HCEC 1CT (cell line): Measurements from ENCODE around the gene TTC39A.
"Not testable (repeated sequence)": the region's sequence is repeated elsewhere in the genome, so short reads cannot be mapped to it uniquely, and the experiment has no call there.

Source experiments
- DNase-seq: peaks from one replicate; pipeline ENCODE4 v3.0.0-alpha.2; 2017

The TTC39A gene

DNA sequence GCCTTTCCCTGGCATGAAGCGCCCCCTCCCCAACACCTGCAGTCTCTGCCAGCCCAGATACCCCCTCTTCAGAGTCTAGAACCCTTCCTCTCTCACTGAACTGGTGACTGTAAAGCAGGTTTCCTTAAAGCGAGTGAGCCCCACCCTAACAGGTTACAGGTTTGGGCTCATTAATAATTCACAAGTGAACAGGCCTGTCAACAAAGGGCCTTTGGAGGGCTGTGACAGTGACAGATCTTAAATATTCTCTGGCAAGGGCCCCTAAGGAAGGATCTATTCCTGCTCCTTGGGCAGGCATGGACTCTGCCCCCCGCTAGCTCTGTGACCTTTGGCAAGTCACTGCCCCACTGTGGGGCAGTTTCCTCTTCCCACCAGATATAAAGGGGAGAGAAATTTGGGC is 5.6 kb upstream of the TTC39A start:
- DNase-seq, result no peak

DNA sequence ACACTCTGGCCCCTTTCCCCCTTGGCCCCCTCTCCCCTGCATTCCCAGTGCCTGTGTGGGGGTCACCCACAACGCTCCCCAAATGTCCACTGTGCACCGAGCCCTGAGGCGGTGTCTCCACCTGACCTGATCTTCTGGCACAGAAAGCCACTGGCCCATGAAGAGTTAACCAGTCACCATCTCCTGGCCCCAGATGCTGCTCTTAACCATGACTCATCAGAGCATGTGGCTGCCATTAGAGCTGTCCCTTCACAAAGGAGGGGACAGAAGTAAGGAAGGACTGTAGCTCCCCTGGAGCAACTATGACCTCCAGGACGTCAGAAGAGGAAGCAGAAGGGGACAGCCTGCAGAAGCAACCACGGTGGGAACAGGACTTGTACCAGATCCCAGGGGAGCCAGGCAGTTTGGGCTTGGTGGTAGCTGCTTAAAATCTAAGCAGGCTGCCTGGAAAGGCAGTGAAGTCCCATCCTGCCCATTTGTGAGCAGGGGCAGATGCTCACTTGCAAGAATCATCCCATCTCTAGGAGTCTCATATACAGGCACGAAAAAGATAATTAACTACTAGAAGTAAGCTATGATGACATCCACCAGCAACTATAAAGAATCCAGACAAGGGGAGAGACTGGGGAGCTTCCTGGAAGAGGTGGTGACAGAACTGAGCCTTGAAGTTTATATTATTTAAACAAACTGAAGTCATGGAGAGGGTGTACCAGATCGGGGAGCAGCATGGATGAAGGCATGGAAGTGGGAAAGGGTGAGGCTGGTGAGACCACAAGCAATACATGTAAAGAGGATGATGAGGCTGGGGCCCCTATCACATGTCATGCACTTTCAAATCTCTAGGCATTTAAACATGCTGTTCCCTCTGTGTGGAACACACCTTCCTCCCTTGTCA is 1.1 kb upstream of the TTC39A start:
- DNase-seq, result peak; percentile 37

DNA sequence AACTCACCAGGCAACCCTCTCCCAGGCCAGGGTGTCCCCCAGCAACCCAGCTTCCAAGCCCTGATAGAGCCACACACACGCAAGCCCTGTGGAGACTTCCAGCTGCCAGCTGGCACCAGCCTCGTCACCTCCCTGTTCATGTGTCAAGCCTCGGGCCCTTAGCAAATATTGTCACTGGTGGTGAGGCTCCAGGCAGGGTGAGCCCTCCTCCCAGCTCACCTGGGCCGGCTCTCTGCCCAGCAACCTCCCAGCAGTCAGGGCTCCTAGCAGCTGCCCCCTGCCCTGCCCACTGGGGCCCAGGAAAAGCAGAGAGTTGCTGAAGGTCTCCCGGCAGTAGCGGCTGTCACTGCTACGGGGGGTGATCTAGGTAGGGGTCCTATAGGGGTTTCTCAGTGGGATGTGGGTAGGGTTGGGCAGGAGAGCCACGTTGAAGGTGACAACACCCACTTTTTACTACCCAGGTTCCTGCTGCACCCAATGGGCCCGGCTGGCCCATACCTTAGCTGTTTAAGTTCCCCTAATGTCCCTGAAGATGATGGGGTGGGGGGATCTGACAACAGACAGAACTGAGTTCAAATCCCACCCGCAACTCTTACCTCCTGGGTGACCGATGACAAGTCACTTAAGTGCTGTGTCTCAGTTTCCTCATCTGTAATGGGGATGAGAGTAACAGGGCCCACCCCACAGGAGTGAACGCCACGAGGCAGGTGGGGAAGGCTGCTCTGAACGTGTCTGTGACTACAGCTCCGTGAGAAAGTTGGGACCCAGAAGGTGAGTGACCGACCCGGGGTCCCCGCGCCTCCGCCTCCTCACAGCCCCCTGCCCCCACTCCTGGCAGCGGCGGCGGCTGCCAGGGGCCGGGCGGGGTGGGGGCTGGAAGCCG is 678 bp downstream of the TTC39A start:
- no peak for DNase-seq

DNA sequence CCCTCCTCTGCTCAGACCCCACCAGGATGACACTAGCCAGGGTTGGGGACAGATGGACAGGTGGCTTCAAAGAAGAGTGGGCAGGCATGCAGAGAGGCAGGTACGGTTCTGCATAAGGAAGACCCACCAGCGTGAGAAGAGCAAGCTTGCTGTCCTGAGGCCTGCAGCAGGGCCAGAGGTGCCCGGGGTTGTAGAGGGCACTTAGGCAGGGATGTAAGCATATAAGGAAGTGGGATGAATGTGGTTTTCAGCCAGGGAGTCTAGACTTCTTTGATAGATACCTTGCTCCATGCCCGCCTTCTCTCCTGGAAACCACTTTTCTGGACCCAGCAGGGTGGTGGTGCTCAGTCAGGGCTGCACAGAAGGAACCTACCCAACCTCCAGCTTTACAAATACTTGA is 1.4 kb downstream of the TTC39A start:
- DNase-seq, result no peak

DNA sequence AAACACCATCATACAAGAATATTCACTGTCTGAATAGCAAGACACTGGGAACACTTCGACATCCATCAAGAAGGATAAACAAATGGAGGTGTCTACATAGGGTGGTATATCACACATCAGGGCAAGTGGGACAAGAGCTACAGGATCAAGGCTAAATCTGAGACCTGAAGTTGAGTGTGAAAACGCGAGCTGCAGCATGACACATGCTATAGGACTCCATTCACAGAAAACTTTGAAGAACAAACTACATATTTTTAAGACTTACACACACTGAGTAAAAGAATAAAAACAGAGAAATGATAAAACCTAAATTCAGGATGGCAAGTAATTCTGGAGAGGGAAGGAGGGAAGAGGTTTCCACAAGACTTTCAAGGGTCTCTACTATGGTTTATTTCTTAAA is 2.1 kb downstream of the TTC39A start:
- DNase-seq, result peak; percentile 26

DNA sequence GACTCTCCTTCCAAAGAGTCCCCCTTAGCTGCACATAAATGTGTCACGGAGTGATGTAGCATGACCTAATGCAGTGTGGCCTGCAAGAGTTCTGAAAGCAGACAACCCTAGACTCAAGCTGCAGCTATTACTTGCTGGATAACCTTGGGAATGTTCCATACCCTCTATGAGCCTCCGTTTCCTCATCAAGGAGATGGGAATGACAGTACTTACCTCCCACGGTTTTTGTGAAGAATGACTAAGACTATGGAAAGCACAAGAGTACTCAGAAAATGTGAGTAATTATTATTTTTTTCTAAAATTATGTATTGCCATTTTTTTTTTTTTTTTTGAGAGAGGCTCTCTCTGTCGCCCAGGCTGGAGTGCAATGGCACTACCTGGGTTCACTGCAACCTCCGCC is 3.0 kb downstream of the TTC39A start:
- peak; percentile 59 for DNase-seq

DNA sequence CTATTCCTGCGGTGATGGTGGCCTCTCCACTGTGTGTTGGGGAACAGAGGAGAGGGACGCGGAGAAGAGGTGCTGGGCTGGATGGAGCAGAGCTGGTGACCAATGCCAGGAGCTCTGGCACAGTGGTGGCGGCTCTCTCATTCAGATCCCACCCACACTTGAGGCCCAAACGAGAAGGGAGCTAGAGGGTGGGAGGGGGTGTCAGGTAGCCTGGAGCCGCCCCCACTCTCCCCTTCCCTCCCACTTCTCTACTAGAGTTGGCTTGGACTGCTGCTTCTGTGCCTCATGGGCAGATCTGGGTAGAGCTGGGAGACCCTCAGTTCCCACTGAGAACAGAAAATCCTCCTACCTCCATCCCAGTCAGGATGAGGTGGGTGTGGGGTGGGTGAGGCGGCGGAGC is 3.5 kb downstream of the TTC39A start:
- no peak for DNase-seq

DNA sequence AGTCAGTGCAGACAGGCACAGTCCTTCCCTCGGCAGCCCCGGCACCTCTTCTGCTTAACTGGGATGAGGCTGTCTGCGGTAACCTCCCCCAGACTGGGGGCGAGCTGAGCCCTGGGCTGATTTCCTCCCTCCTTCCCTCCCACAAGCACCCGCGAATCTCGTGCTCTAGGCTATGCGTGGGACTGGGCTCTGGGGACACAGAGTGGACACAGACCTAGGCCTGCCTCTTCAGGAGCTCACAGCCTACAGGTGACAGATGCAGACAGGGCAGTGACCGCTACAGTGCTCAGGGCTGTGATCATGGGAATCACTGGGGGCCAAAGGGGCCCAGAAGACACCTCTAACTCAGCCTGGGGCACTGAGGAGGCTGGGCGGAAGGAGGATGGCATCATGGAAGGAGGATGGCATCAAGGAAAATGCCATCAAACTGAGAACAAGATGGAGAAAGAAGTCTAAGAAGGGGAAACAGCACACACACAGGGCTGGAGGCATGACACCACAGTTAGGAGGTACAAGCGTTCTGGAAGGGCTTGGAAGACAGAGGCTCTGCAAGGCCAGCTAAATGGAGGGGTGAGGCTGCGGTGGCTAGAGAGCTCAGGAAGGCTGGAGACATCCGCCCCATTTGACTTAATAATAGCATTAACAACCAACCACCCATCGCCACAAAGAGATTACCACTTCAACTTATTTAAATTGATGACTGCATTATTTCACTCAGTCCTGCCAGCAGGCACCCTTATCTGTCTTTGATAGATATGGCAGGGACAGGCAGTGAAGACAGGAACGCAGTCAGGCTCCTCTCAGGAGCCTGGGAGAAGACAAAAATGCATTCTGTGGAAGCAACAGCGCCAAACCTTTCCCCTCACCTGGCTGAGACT is 4.2 kb downstream of the TTC39A start:
- no peak for DNase-seq

DNA sequence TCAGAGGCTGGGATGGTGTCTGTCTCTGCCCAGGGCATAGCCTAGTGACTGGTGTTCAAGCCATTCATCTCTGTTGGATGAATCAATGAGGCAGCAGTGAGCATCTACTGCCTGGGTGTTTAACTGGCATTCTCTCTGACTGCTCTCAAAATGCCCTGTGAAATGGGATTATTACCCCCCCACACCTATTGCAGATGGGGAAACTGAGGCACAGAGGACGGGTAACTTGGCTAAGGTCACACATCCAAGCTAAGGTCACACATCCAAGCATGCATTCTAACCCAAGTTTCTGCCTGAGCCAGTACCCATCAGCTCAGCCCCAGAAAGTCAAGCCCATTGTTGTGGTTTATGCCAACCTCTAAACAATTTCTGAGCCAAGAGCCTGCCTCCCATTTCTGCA is 5.0 kb downstream of the TTC39A start:
- DNase-seq, result no peak

DNA sequence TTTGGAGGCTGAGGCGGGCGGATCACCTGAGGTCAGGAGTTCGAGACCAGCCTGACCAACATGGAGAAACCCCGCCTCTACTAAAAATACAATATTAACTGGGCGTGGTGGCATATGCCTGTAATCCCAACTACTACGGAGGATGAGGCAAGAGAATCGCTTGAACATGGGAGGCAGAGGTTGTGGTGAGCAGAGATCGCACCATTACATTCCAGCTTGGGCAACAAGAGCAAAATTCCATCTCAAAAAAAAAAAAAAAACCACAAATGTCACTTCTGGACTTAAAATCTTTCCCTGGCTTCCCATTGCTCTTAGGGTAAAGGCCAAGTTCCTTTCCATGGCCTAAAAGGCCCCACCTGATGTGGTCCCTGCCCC is 5.4 kb downstream of the TTC39A start:
- DNase-seq, result not testable (repeated sequence)

DNA sequence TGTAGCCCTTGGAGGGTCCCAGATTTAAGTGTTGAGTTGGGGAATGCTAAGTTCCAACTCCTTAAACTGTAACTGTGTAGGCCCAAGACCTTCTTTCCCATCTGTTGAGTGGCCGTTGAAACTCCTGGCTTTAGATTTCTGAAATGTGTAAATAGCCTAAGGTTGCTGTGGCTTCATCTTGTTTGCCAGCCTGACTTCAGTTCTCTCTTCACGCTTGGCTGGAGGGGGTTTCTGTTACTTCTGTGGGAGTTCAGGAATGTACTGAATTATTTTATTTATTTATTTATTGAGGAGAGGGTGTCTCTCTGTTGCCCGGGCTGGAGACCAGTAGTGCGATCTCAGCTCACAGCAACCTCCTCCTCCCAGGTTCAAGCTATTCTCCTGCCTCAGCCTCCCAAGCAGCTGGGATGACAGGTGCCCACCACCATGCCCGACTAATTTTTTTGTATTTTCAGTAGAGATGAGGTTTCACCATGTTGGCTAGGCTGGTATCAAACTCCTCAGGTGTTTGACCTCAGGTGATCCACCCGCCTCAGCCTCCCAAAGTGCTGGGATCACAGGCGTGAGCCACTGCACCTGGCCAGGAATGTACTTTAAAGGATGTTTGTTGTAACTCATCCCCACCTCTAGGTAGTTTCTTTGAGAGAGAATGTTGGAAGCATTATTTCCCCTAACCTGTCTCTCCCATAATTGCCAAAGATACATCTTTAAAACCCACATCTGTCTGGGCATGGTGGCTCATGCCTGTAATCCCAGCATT is 5.9 kb downstream of the TTC39A start:
- no peak for DNase-seq

DNA sequence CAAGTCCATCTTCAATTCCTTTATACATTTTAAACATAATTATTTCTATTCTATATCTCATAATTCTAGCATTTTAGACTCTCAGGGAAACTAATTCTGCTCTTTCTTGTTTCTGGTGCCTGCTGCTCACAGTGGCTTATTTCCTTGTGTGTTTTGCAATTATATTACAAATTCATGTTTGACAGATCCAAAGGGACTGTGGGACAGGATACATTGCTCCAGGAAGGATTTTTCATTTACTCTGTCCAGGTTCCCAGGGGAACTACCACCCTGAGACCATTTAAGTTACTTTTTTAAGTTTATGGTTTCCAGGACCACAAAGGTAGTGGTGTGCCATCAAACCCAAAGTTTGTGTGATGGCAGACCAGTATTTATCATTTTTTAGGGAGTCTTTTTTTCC is 6.6 kb downstream of the TTC39A start:
- DNase-seq, result no peak

DNA sequence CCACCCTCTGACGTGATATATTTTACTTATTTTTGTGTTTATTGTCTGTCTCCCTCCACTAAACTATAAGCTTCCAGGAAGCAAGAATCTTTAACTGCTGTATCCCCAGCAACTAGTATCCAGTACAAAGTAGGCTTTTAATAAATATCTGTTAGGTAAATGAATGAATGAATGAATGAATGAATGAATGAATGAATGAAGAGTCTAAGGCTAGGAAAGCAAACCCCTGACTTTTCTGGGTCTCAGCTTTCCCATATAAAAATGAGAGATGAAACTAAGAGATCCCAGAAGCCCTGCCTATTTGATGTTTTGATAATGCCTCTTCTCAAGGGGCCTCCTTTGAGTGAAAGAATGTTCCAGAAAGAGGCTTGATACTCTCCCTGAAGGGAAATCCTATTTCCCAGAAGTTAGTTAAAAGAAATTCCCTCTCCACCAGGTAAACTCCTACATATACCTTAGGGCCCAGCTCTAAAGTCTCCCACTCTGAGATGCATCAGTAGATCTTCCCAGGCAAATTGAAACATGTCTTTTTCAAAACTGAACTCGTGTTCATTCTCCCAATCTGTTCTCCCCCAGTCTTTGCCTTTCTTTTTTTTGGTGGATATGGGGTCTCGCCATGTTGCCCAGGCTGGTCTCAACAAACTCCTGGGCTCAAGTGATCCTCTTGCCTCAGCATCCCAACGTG is 7.8 kb downstream of the TTC39A start:
- no peak for DNase-seq

DNA sequence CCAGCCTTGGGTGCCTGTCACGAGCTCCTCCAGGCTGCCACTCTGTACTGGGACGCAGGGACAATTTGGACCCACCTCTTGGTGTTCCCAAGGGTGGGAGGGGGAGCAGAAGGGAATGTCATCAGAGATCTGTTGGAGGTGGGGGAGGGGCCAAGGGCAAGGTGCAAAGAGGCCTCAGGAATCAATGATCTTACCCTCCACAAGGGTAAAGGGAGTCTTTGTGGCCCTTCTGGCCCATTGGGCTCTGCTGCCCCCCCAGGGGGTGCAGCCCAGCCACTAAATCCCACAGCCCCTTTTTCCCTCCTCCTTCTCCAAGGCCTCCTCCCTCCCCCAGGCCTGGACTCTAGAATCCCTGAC is 8.5 kb downstream of the TTC39A start:
- DNase-seq, result no peak

DNA sequence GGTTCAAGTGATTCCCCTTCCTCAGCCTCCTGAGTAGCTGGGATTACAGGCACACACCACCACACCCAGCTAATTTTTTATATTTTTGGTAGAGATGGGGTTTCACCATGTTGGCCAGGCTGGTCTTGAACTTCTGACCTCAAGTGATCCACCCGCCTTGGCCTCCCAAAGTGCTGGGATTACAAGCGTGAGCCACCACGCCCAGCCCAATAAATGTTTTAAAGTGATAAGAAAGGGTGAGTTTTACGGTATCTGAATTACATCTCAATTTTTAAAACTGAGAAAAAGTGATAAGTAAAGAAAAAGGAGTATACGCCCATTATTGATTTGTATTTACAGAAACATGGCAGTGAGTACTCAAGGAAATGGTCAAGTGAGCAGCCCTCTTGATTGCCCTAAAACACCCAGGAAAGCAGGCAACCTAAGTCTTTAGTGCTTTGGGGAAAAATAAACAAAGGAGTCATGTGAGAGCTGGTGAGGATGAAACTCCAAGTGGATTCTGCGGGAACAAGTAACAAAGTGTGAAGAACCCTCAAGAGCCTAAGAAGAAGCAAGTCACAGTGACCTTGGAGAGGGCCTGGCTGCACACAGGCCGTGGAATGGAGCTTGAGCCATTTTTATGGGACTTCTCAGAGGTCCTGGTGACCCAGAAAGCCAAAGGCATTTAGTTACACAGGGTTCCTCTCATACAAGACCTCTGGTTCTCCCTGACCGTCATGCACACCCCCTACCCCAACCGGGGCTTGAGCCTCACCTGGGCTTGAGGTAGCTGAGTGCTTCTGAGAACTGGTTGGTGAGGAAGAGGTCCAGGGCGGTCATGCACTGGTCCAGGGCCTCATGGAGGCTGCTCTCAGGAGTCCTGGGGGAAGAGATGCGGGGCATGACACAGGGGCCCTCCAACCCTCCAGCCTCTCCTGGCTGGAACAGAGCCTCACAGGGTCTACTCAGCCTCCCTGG is 9.1 kb downstream of the TTC39A start:
- no peak for DNase-seq

DNA sequence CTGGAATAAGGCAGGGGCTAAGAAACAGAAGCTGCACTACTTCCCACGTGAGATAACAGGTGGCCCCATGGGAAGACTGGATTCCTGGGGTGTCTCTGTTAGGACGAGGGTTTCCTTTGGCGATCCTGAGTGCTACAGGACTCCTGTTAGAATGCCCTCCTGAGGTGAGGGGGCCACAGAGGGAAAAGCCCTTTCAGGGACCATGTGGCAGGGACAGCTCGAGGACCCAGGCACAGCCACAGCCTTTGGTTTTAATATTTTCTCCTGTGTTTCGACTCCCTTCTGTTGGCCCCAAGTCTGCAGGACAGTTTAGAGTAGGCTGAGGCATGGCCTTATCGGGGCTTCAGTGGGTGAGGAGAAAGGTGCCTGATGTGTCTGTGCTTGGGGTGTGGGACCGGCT is 12.6 kb downstream of the TTC39A start:
- DNase-seq, result no peak

DNA sequence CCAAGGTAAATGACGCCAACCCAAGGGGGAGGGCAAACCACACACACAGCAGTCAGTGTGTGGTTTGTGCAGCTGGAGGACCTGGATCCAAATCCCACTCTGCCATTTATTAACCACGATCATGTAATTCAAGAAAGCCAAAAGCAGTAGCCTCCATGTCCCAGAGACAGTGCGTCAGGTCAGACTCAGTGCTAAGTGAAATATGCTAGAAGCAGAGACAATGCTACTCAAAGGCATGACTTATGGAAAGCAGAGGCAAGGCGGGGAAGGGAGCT is 13.6 kb downstream of the TTC39A start:
- no peak for DNase-seq

DNA sequence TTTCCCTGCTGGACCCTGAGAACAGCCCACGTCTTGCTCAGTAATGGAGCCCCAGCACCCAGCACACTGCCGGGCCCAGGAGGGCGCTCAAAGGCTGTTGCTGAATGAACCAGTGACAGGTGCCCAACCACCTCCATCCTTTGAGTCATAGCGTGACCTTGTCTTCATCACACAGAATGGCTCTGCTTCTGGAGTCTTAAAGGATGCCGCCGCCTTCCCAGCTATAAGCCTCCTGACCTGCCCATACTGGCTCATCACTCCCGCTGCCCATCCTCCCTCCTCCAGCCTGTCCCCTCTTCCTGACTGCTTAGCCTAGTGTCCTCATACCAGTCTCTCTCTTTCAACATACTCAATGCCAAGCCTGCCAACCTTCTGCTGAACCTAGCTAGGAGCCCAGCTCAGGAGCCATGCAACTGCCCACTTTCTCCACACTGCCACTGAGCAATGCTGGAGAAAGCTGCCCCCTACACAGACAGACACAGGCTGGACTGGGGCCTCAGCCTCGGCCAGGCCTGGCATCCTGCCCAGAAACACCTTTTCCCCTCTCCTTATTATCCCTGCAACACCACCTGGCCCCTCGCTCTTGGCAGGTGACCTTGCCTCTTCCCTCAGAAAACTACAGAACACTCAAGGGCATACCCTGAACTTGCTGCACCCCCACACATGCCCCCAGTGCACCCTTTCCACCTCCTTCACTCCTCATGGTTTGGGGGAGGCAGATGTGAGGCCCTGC is 14.1 kb downstream of the TTC39A start:
- no peak for DNase-seq

DNA sequence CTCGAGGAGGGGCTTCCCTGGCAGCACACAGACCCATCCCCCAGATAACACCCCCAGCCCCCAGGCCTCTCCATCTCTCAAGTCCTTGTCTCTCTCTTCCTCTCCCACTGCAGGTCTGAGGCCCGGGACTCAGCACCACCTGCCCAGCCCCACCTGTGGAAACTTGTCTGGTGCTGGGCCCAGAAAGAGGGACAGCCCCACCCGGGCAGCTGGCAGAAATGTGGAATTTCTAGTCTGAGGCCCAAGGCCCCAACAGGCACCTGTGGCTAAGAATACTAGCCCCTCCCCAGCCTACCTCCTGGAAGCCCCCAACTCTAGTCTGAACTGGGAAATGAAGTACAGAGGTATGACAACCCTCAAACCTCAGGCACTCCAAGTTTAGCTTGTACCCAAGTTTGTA is 15.4 kb downstream of the TTC39A start:
- no peak for DNase-seq
